ENCODE measurements around the gene TCF25.

The TCF25 gene

GRCh38 chr16:89957216-89957785, 83.9 kb downstream of the TCF25 start:
- H3K4me3 ChIP-seq (ENCODE audit: low read depth, low read length), result no peak overlapping the region
- TF ChIP-seq CTCF (IDR thresholded peaks at IDR 0.05; ENCODE audit: low read depth, low read length), result no peak

- H3K4me3 ChIP-seq (ENCODE audit: low read depth, low read length), result no peak overlapping the region
- no peak for TF ChIP-seq CTCF (IDR thresholded peaks at IDR 0.05; ENCODE audit: low read depth, low read length)
Measured at GRCh38 chr16:89958068-89958467, 84.7 kb downstream of the TCF25 start.

- TF ChIP-seq CTCF (IDR thresholded peaks at IDR 0.05; ENCODE audit: low read depth, low read length), result no peak
- H3K4me3 ChIP-seq (ENCODE audit: low read depth, low read length), result no peak overlapping the region
Measured at GRCh38 chr16:89958596-89958995, 85.2 kb downstream of the TCF25 start.

- H3K4me3 ChIP-seq (ENCODE audit: low read depth, low read length), result no peak overlapping the region
- TF ChIP-seq CTCF (IDR thresholded peaks at IDR 0.05; ENCODE audit: low read depth, low read length), result no peak
Measured at GRCh38 chr16:89960966-89961365, 87.6 kb downstream of the TCF25 start.
